HG03460 (cell line): ENCODE data around the gene RPS6KA5.
A peak's percentile ranks its signal among the peaks of the same experiment; 100 is the strongest.
"Not testable (repeated sequence)": the region's sequence is repeated elsewhere in the genome, so short reads cannot be mapped to it uniquely, and the experiment has no call there.

Experiments
- ATAC-seq: cut with Tn5 transposase; IDR thresholded peaks from one replicate; pipeline ENCODE4 v1.9.1; 2021; ENCODE audit not compliant: unreplicated experiment

Gene RPS6KA5

GRCh38 chr14:90839024-90839888 lies 221.2 kb downstream of the RPS6KA5 start:
- ATAC-seq, result no peak

- ATAC-seq, result not testable (repeated sequence)
Observed at GRCh38 chr14:90838531-90838930, 221.9 kb downstream of the RPS6KA5 start.

GRCh38 chr14:90837355-90837754 lies 223.1 kb downstream of the RPS6KA5 start:
- ATAC-seq, result no peak

- ATAC-seq, result no peak
Observed at GRCh38 chr14:90836692-90837063, 223.8 kb downstream of the RPS6KA5 start.

- no peak for ATAC-seq
Observed at GRCh38 chr14:90831821-90832220, 228.6 kb downstream of the RPS6KA5 start.

- ATAC-seq, result no peak
Observed at GRCh38 chr14:90830931-90831701, 229.3 kb downstream of the RPS6KA5 start.

GRCh38 chr14:90829677-90830076 lies 230.8 kb downstream of the RPS6KA5 start:
- ATAC-seq, result no peak

GRCh38 chr14:90828642-90829487 lies 231.6 kb downstream of the RPS6KA5 start:
- ATAC-seq, result peak; percentile 46

GRCh38 chr14:90827919-90828610 lies 232.4 kb downstream of the RPS6KA5 start:
- peak; percentile 98 for ATAC-seq

- ATAC-seq, result not testable (repeated sequence)
Observed at GRCh38 chr14:90823542-90823941, 236.9 kb downstream of the RPS6KA5 start.

- peak; percentile 70 for ATAC-seq
Observed at GRCh38 chr14:90820958-90821357, 239.5 kb downstream of the RPS6KA5 start.

- no peak for ATAC-seq
Observed at GRCh38 chr14:90819734-90820393, 240.6 kb downstream of the RPS6KA5 start.

GRCh38 chr14:90818715-90819114 lies 241.7 kb downstream of the RPS6KA5 start:
- no peak for ATAC-seq

GRCh38 chr14:90816681-90817436 lies 243.6 kb downstream of the RPS6KA5 start:
- no peak for ATAC-seq

- ATAC-seq, result peak; percentile 62
Observed at GRCh38 chr14:90815822-90816662, 244.4 kb downstream of the RPS6KA5 start, which contains the start of gene TTC7B. Gene TTC7B, minus strand, starts transcription at chr14:90816430. Its CDS starts 135 bp downstream, at chr14:90816295.

- ATAC-seq, result no peak
Observed at GRCh38 chr14:90815572-90815821, 244.9 kb downstream of the RPS6KA5 start.

GRCh38 chr14:90814806-90815571 lies 245.5 kb downstream of the RPS6KA5 start:
- ATAC-seq, result no peak

- ATAC-seq, result no peak
Observed at GRCh38 chr14:90813442-90813841, 247.0 kb downstream of the RPS6KA5 start.
